ENCODE results near the gene CBR3.
"Not testable (repeated sequence)": the region's sequence is repeated elsewhere in the genome, so short reads cannot be mapped to it uniquely, and the experiment has no call there.

The CBR3 gene

GRCh38 chr21:36122977-36123376 is 11.9 kb upstream of the CBR3 start:
- Histone ChIP-seq H3K9me3 (ENCODE audit: insufficient read depth, low read depth, low read length) (no peaks in the 10 kb centered on the region), H3K27me3 (ENCODE audit: insufficient read depth, low read length) (no peaks in the 10 kb centered on the region), H3K9ac (ENCODE audit: low read depth, low read length) (no peak overlapping the region), H3K27ac (ENCODE audit: low read length) (no peak overlapping the region), H3K4me3 (ENCODE audit: low read length) (no peak overlapping the region), H3K36me3 (ENCODE audit: insufficient read depth, low read depth, low read length) (no peaks in the 10 kb centered on the region), H3K4me1 (ENCODE audit: insufficient read depth, low read length) (no peaks in the 10 kb centered on the region)

DNA sequence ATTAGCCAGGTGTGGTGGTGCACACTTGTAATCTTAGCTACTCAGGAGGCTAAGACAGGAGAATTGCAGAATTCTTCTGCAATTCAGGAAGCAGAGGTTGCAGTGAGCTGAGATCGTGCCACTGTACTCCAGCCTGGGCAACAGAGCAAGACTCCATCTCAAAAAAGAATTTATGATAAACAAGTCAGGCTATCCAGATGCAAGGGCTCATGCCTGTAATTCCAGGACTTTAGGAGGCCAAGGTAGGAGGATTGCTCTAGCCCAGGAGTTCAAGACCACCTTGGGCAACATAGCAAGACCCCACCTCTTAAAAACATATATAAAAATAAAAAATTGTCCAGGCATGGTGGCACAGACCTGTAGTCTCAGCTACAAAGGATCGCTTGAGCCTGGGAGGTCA is 10.5 kb upstream of the CBR3 start:
- Histone ChIP-seq H3K36me3 (ENCODE audit: insufficient read depth, low read depth, low read length) (no peaks in the 10 kb centered on the region), H3K9me3 (ENCODE audit: insufficient read depth, low read depth, low read length) (no peaks in the 10 kb centered on the region), H3K27me3 (ENCODE audit: insufficient read depth, low read length) (no peaks in the 10 kb centered on the region; the same call in 1 of the 2 replicates), H3K27ac (ENCODE audit: low read length) (no peak overlapping the region), H3K4me1 (ENCODE audit: insufficient read depth, low read length) (no peaks in the 10 kb centered on the region), H3K4me3 (ENCODE audit: low read length) (no peak overlapping the region), H3K9ac (ENCODE audit: low read depth, low read length) (no peak overlapping the region)

GRCh38 chr21:36125512-36126207 is 9.2 kb upstream of the CBR3 start:
- no peak overlapping the region for H3K9ac ChIP-seq (ENCODE audit: low read depth, low read length)
- H3K4me1 ChIP-seq (ENCODE audit: insufficient read depth, low read length), result no peaks in the 10 kb centered on the region; the same call in 1 of the 2 replicates
- H3K4me3 ChIP-seq (ENCODE audit: low read length), result no peak overlapping the region
- no peaks in the 10 kb centered on the region for H3K9me3 ChIP-seq (ENCODE audit: insufficient read depth, low read depth, low read length)
- no peaks in the 10 kb centered on the region for H3K36me3 ChIP-seq (ENCODE audit: insufficient read depth, low read depth, low read length)
- no peak overlapping the region for H3K27ac ChIP-seq (ENCODE audit: low read length)
- H3K27me3 ChIP-seq (ENCODE audit: insufficient read depth, low read length), result peaks cover 3% of the 10 kb centered on the region

DNA sequence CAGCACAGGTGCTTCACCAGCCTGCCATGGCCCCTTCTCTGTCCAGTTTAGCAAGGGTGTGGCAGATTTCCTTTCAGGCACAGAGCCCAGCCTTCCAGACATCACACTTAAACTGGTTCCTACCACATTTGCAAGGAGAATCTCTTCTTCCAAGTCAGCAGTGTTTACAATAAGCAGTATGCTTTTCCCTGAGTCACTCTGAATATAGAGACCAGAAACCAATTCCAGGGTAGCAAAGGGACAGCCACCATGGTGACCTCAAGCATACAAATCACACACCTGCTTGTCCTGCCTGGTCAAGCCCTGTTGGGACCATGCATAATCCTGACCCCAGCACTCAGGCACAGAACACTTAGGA is 8.7 kb upstream of the CBR3 start:
- H3K27ac ChIP-seq (ENCODE audit: low read length), result no peak overlapping the region
- H3K4me3 ChIP-seq (ENCODE audit: low read length), result no peak overlapping the region
- no peaks in the 10 kb centered on the region for H3K9me3 ChIP-seq (ENCODE audit: insufficient read depth, low read depth, low read length)
- no peak overlapping the region for H3K9ac ChIP-seq (ENCODE audit: low read depth, low read length)
- no peaks in the 10 kb centered on the region; the same call in 1 of the 2 replicates for H3K4me1 ChIP-seq (ENCODE audit: insufficient read depth, low read length)
- H3K27me3 ChIP-seq (ENCODE audit: insufficient read depth, low read length), result peaks cover 7% of the 10 kb centered on the region
- no peaks in the 10 kb centered on the region for H3K36me3 ChIP-seq (ENCODE audit: insufficient read depth, low read depth, low read length)

- Histone ChIP-seq H3K4me1 (ENCODE audit: insufficient read depth, low read length) (no peaks in the 10 kb centered on the region; the same call in 1 of the 2 replicates), H3K36me3 (ENCODE audit: insufficient read depth, low read depth, low read length) (no peaks in the 10 kb centered on the region), H3K9ac (ENCODE audit: low read depth, low read length) (no peak overlapping the region), H3K27me3 (ENCODE audit: insufficient read depth, low read length) (peaks cover 7% of the 10 kb centered on the region), H3K27ac (ENCODE audit: low read length) (no peak overlapping the region), H3K4me3 (ENCODE audit: low read length) (no peak overlapping the region), H3K9me3 (ENCODE audit: insufficient read depth, low read depth, low read length) (no peaks in the 10 kb centered on the region)
These were observed 8.2 kb upstream of the CBR3 start for GRCh38 chr21:36126621-36127110.

DNA sequence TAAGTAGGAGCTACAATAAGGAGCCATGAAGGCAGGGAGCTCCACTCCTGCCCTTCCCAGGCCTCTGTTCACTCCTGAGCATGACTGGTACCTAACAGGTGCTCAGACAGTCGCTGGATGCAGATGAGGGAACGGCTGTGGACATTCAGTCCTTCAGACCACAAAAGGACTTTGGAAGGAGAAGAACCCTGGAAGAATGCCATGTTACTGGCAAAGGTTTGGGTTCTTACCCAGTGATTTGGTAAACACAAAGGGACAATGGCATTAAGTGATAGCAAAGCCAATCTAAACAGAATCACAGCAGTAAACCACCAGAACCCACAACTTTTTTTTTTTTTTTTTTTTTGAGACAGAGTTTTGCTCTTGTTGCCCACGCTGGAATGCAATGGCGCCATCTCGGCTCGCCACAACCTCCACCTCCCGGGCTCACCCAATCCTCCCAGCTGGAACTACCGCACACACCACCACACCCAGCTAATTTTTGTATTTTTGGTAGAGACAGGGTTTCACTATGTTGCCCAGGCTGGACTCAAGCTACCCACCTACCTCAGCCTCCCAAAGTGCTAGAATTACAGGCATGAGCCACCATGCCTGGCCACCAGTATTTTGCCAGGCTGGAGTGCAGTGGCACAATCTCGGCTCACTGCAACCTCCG is 7.5 kb upstream of the CBR3 start:
- Histone ChIP-seq H3K36me3 (ENCODE audit: insufficient read depth, low read depth, low read length) (no peaks in the 10 kb centered on the region), H3K4me3 (ENCODE audit: low read length) (no peak overlapping the region), H3K9ac (ENCODE audit: low read depth, low read length) (no peak overlapping the region), H3K4me1 (ENCODE audit: insufficient read depth, low read length) (no peaks in the 10 kb centered on the region; the same call in 1 of the 2 replicates), H3K9me3 (ENCODE audit: insufficient read depth, low read depth, low read length) (no peaks in the 10 kb centered on the region), H3K27ac (ENCODE audit: low read length) (no peak overlapping the region), H3K27me3 (ENCODE audit: insufficient read depth, low read length) (peaks cover 13% of the 10 kb centered on the region)

DNA sequence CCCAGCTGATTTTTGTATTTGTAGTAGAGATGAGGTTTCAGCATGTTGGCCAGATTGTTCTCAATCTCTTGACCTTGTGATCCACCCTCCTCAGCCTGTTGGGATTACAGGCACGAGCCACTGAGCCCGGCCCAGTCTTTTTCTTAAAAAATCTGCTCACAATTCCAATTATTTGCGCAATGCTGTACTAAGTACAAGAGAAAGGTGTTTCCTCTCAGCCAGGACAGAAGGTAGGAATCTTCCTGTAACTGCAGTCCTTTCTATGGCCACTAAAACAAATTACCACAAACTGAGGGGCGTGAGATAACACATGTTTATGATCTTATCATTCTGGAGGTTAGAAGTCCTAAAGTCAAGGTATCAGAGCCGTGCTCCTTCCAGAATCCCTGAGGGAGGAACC is 6.9 kb upstream of the CBR3 start:
- Histone ChIP-seq H3K27ac (ENCODE audit: low read length) (no peak overlapping the region), H3K36me3 (ENCODE audit: insufficient read depth, low read depth, low read length) (no peaks in the 10 kb centered on the region), H3K4me3 (ENCODE audit: low read length) (no peak overlapping the region), H3K4me1 (ENCODE audit: insufficient read depth, low read length) (no peaks in the 10 kb centered on the region; the same call in 1 of the 2 replicates), H3K27me3 (ENCODE audit: insufficient read depth, low read length) (peaks cover 19% of the 10 kb centered on the region), H3K9ac (ENCODE audit: low read depth, low read length) (no peak overlapping the region), H3K9me3 (ENCODE audit: insufficient read depth, low read depth, low read length) (no peaks in the 10 kb centered on the region)

DNA sequence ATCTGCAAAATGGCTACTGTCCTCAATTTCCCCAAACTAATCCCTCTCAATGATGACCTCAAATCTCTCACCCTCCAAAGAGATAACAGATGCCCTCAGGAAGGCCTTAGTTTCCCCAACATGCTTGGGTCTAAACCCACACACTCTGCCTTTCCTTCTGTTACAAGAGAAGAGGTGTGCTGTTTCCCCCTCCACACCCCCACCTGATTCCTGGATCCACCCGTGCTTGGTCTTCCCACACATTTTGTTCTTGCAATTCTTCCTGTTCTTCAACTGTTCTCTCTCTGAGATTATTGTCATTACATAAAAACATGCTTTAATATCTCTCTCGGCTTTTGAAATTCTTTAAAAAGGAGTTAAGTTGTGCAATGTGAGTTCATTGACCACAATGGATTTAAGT is 5.7 kb upstream of the CBR3 start:
- Histone ChIP-seq H3K9ac (ENCODE audit: low read depth, low read length) (no peak overlapping the region), H3K4me1 (ENCODE audit: insufficient read depth, low read length) (no peaks in the 10 kb centered on the region; the same call in 1 of the 2 replicates), H3K9me3 (ENCODE audit: insufficient read depth, low read depth, low read length) (no peaks in the 10 kb centered on the region), H3K27me3 (ENCODE audit: insufficient read depth, low read length) (peaks cover 31% of the 10 kb centered on the region), H3K27ac (ENCODE audit: low read length) (no peak overlapping the region), H3K36me3 (ENCODE audit: insufficient read depth, low read depth, low read length) (no peaks in the 10 kb centered on the region), H3K4me3 (ENCODE audit: low read length) (no peak overlapping the region)

- peak overlapping the region; percentile 53; the same call in 1 of the 2 replicates for H3K9ac ChIP-seq (ENCODE audit: low read depth, low read length)
- not testable (repeated sequence) for H3K36me3 ChIP-seq (ENCODE audit: insufficient read depth, low read depth, low read length); H3K27ac ChIP-seq (ENCODE audit: low read length); H3K4me1 ChIP-seq (ENCODE audit: insufficient read depth, low read length); H3K9me3 ChIP-seq (ENCODE audit: insufficient read depth, low read depth, low read length)
- H3K27me3 ChIP-seq (ENCODE audit: insufficient read depth, low read length), result peaks cover 43% of the 10 kb centered on the region
- peak overlapping the region; percentile 69 for H3K4me3 ChIP-seq (ENCODE audit: low read length)
These were observed 4.5 kb upstream of the CBR3 start for GRCh38 chr21:36130414-36130762.

GRCh38 chr21:36130839-36131238 is 4.0 kb upstream of the CBR3 start:
- peaks cover 48% of the 10 kb centered on the region for H3K27me3 ChIP-seq (ENCODE audit: insufficient read depth, low read length)
- peak overlapping the region; percentile 69 for H3K4me3 ChIP-seq (ENCODE audit: low read length)
- not testable (repeated sequence) for H3K27ac ChIP-seq (ENCODE audit: low read length); H3K4me1 ChIP-seq (ENCODE audit: insufficient read depth, low read length); H3K9me3 ChIP-seq (ENCODE audit: insufficient read depth, low read depth, low read length); H3K36me3 ChIP-seq (ENCODE audit: insufficient read depth, low read depth, low read length)
- peak overlapping the region; percentile 53; the same call in 1 of the 2 replicates for H3K9ac ChIP-seq (ENCODE audit: low read depth, low read length)

GRCh38 chr21:36132696-36133095 is 2.2 kb upstream of the CBR3 start:
- H3K9me3 ChIP-seq (ENCODE audit: insufficient read depth, low read depth, low read length), result no peaks in the 10 kb centered on the region
- H3K36me3 ChIP-seq (ENCODE audit: insufficient read depth, low read depth, low read length), result no peaks in the 10 kb centered on the region
- no peak overlapping the region for H3K4me3 ChIP-seq (ENCODE audit: low read length)
- no peak overlapping the region for H3K27ac ChIP-seq (ENCODE audit: low read length)
- peaks cover 6% of the 10 kb centered on the region; the same call in 1 of the 2 replicates for H3K4me1 ChIP-seq (ENCODE audit: insufficient read depth, low read length)
- peaks cover 66% of the 10 kb centered on the region for H3K27me3 ChIP-seq (ENCODE audit: insufficient read depth, low read length)
- H3K9ac ChIP-seq (ENCODE audit: low read depth, low read length), result no peak overlapping the region
